GM21390 (cell line): ENCODE results near the gene FAM107B.

Source experiments
- ATAC-seq: cut with Tn5 transposase; IDR thresholded peaks from one replicate; pipeline ENCODE4 v1.9.1; 2021; ENCODE audit not compliant: unreplicated experiment

Gene FAM107B

DNA sequence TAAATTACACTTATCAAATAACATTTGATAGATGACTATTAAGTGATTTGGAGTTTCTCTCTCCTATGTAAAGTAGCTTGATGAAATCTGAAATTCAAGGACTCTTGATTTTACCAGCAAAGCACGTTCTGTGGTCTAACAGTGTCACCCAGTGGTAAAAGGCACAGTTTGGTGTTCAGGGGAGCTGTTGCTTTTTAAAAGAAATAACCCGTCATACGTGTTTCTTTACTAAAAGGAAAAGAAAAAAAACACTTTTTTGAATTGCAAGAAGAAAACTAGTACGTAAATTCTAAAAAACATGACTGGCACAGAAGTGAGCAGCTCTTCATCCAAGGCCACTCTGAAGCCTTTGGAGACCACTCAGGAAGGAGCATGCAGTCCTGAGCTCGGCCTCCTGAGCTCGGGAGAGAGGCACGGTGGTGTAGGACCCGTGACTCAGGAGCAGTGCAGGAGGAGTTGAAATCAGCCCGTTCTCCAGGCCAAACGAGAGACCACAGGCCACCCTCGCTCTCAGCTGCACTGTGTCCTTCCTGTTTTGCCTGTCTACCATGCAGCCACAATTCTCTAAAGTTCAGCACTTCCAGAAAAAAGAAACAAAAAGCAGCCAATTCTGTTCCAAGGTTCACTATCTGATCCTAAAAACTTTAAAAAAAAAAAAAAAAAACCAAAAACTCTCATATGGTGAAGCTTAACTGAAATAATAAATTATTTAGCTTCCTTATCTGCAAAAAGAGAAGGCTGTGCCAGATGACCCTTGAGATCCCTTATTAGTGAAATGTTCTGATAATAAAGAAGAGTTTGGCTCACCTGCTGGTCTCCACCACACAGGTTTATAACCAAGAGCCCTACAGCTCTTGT is 231.4 kb downstream of the FAM107B start:
- no peak for ATAC-seq

DNA sequence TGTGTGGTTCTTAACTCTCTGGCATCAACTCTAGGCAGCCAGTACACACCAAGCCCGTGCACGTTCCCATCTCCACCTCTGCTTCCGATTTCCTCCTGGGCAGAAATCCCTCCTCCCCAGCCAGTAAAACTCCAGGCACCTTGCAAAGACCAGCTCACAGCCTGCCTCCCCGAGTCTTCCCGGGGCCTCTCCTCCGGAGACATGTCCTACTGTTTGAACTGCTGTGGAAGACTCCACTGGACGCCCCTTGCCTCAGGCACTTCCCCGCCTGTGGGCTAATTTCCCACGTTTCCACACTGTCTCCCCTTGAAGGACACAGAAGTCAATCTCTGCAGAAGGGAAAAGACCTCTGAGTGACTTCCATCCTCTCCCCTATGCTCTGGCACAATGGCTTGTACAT is 233.3 kb downstream of the FAM107B start:
- no peak for ATAC-seq

DNA sequence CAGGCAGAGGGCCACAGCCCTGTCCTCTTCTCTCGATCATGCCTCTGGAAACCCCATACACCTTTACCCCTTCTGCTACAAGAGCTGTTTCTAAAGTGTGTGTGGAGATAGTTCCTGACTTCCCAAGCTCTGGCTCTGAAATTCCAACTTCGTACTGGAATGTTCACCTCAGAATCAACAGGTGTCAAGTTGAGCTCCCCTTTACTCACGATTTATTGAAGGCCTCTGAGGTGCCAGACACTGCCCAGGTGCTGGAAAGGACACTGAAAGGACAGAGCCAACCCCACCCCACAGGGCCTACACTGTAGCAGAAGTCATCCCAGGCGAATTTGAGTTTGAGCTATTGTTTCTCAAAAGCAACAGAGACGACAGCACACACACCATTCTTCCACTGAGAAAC is 234.1 kb downstream of the FAM107B start:
- ATAC-seq = no peak

DNA sequence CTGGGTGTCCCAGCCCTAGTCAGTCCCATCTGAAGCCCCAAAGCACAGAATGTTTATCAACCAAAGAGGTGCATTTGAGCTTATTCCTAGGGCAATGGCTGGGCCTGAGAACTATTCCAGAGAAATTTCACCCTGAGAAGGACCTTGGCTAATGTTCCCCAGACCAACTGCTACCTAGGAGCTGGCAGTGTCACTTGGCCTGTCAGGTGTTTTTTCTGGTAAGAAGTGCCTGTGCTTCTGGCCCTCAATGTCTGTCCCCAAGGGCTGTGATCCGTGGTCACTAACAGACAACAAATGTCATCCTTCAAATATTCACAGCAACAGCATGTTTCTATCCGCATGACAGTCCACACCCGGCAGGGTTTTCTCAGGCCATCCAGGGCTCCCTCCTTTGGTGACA is 234.6 kb downstream of the FAM107B start:
- ATAC-seq = no peak

DNA sequence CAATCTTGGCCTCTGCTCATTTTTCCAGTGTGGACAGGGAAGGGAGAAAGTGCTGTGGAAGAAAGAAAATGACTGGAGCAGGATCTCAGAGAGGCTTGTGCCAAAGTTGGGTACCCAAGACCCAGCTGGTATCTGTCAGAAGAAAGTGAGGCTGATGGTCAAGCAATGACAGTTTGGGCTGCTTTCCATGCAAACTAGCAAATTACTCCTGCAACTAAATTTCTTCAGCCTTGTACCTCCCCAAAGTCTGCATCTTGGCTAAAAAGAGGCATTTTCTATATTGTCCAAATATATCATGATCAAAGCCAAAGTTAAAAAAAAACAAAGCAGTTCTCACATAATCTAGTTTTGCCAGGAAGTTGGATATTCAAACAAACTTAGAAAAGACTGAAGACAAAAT is 235.5 kb downstream of the FAM107B start:
- ATAC-seq = no peak

DNA sequence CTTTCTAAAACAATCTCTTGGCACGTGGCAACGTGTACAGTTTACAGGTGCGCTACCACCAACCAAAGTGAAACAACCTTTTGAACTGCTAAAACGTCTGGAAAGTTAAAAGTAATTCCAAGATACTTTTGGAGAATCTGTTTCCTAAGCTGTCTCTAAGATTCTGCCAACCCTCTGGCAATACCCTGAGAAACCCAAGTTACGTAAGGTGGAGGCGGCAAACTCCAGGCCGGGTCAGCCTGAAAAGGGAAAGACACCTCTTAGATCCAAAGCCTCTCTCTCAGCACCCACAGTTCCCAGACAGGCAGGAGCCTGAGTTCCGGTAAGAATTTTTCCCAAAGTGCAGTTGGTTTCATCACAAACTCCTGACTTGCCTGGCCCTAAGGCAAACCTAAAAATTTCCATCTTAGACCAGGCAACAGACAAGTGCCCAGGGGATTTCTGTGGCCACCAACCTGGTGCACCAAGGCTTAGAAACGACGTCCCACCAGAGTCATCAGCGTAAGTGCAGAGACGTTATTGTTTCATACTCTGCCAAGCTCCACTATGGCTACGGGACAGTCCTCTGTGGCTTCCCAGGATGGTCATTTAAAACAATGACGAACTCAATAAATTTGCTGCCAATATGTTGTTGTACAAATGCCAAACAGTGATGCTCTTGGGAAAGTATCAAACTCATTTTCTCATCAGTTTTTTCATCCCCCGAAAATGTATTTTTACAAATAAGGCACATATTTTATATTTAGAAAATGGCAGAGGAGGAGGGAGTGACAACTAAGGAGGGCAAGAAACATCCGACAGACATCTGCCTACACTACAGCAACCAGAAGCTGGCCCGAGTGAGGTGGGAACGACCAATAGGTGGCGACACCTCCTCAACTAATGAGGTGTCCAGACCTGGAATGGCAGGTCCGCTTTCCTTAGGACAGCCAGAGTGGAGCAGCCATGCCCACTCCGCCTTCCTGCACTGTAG is 238.2 kb downstream of the FAM107B start:
- no peak for ATAC-seq

DNA sequence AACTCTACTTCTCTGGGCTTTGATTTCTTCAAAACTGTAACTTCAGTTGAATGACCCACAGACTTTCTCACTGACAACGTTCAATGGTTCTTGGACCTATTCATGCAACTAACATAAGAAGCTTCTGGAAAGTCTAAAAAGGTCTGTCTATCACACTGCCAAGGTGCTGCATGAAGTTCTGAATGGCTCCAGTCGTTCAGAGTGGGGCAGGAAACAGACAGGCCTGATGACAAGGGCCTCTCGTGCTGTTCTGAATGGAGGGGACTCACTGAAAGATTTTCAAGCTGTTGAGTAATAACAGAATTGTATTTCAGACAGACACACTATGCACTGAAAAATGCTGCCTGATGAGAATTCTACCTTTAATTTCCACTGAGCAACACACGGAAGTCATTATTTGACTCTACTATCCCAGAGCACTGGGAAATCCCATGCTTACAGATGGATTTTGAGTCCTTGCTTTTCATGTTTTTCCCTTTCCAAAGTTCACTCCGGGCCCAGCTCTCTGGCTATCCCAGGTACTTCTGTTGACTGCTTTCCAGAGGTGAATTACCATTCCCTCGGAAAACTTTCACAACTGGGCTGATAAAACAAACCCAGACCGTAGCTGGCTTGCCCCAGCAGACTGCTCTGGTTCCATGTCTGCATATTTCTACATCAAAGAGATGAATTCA is 239.1 kb downstream of the FAM107B start:
- no peak for ATAC-seq

DNA sequence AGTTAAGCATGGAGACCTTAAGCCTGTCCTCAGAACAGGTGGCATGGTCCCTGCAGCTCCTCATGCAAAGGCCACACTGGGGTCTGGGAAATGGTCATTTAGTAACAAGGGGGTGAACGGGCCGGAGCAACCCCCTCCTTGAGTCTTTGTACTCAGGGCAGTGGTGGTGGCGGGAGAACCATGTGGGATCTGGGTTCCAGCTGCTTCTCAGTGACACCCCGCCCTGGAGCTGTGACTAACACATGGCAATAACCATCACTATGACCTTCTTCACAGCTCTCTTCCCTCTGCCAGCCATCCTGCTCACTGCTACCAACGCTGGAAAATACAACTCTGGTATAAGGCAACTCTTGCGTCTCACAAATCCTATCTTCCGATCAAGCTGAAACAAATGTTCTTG is 240.5 kb downstream of the FAM107B start:
- no peak for ATAC-seq

DNA sequence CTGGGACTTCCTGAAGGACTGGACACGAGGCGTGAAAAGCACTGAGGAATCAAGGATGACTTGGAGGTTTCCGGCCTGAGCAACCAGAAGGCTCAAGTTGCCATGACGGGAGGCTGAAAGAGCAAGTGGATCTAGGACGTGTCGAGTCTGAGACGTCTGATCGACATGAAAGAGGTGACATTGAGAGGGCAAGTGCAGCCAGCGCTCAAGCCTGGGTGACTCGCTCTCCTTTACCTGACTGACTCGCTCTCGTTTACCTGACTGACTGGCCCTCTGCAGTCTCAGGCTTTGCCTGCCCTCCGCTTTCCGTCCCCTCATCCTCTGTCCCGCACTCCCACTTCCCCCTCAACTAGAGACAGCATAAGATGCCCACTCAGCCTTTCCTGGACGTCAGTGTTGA is 241.4 kb downstream of the FAM107B start:
- ATAC-seq = no peak

DNA sequence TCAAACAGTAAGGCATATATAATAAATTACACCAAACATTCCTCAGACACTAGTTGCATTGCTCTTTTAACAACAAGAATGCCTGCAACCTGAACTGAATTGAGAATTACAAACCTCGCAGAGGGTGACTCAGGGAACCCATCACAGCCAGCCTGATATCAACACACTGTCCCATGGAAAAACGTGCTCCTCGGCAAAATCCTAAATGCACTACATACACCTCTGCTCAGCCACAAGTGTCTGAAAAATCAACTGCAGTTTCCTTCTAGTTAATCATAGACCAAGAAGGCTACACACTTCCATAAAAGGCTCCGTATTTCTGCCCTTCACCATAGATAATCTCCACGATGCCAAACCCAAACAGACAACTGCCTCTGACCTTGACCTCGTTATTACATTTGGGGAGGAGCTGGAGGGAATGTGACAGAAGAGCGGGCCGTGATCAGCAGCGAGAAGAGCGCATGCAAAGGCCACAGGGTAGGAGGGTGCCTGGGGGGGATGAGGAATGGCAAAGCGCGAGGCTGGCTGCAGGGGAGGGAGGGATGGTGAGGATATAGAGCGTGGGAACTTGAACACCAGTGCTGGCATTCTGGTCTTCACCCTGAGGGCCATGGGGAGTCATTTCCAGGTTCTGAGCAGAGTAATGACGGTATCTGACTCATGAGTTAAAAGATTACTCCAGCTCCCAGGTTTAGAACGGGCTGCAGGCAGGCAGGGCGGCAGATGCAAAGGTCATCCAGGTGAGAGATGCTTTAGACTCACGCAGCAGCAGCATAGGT is 242.0 kb downstream of the FAM107B start:
- ATAC-seq = no peak

DNA sequence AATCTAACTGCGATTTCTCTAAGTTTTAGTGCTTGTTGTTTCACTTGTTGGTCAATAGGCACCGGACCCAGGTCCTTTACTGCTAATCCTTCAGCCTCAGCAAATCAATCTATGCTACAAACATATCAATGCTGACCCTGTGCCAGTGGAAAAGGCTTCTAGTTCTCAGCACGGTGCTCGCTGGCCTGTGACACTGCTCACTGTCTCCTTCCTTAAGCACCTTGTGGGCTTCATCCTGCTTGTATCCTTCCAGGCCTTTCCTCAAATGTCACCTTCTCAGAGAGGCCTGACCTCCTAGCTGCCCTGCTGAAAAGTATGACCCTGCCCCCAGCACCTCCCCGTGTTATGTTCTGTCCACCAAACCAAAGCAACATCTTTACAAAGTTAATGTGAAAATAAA is 242.7 kb downstream of the FAM107B start:
- ATAC-seq = no peak

DNA sequence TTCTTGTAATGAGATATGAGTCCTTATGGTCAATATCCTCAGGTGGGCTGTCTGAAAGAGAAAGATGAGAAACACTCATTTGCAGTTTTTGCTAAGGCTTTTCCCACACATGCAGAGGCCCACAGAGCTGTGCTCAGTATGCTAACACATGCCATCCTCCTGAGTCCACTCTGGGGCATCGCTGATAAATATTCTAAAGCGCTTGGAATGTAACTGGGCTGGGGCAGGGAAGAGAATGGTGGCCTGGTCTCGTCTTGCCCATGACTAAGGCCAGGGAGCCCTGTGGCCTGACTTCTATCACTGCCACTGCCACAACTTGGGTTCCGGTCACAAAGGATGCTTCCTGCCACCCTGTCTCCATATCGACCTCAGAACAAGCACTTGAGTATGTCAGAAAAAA is 244.2 kb downstream of the FAM107B start:
- no peak for ATAC-seq

DNA sequence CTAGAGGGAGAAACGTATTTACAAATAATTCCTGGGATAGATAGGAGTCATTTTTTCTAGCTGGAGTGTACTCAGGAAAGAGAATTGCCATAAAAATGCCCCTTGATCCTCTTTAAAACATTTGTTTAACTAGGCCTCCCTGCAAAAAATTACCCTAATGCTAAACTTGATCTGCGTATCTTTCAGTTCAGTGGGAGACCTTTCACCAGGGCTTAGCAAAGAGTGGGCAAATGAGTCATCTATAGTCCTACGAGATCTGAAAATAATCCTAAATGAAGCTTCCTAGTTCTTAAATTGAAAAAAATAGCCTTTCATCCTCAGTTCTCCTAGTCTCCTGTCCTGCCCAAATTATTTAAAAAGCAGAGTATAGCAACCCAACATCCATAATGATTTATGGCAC is 245.3 kb downstream of the FAM107B start:
- no peak for ATAC-seq

DNA sequence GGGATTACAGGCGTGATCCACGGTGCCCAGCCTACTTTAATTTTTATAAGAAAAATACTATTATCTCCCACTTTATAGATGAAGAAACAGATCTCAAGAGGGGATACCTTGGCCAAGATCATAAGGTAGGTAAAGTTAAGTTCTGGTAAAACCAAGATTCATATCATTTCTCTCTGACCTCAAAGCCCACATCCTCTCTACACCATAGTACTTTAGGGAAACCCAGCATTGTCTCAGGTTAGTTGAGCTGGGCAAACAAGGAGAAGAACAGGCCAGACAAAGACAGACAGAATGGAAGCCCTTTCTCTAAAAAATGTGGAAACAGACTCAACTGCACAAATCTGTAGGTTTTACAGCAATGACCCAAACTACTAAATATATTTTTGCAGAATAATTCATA is 246.2 kb downstream of the FAM107B start:
- ATAC-seq = no peak

DNA sequence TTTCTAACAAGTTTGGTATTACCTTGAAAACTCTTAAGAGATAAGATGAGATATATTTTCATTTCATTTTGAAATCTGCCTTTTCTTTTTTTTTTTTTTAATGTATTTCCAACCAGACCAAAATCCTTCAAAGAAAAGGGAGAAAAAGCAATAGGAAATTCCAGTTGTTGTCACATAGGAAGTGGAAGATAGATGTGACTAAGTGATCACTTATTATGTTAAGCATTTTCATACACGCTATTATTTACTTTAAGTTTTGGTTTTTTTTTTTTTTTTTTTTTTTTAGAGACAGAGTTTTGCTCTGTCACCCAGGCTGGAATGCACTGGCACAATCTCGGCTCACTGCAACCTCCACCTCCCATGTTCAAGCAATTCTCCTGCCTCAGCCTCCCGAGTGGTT is 246.8 kb downstream of the FAM107B start:
- no peak for ATAC-seq

DNA sequence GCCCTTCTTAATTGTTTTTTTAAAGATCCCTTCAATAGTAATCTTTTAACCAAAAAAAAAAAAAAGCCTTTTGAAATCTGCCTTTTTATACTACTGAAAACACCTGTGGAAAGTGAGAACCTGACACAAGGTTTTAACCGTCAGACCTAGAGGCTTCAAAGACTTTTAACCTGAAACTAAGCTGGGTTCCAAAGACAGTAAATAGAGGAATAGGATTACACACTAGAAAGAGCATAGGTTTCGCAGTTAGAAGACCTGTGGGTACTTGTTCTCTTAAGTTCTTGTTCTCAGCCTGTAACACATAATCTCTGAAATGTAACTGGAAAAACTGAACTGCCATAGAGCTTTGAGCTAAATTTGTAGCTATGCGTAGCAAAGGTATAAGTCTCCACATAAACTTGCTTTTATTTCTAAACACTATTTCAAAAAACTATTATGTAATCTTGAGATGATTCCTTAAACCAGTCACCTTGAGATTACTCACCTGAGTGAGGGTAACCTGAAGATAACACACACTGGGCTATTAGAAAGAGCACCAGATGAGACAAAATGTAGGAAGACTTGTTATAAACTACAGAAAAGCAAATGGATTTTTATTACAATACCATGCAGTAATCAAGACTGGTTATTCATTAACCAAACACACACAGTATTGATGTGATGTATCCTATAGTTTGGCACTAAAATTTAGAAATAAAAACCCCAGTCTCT is 247.4 kb downstream of the FAM107B start:
- no peak for ATAC-seq

DNA sequence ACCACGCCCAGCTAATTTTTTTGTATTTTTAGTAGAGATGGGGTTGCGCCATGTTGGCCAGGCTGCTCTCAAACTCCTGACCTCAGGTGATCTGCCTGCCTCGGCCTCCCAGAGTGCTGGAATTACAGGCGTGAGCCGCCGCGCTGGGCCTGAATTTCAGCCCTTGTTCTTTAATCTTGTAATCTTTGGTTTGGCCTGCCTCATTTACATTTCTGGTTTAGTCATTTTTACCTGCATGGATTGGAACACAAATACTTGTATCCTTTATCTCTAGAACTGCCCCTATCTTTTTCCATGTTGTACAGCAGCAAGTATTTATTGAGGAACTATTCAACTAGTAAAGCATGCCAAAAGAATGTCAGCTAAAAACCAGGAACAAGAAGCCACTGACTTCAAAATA is 248.4 kb downstream of the FAM107B start:
- ATAC-seq = no peak

DNA sequence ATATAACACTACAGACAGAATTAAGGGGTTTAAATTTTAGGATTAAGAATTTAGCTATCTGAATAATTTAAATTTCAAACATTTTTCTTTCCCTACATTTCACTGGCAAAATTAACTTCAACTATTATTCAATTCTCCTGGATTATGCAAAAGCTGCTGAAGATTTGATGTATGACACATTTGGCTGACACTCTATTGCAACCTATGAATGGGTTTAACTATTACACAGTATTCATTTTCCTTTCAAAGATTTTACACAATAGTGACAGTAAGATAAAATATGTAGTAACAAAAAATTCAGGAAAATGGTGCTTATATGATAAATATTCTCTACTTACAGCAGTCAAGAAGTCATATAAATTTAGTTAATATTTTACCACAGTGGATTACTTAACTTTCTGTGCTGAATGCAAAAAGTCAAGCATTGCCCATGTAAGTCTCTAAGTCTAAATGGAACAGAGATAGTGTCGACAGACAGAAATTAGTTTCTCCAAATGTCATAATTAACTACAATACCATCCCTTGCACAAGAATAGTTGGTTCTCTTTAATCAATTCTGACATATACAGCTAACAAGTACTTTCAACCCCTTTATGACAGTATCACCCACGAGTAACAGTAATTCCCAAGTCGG is 249.9 kb downstream of the FAM107B start:
- no peak for ATAC-seq

DNA sequence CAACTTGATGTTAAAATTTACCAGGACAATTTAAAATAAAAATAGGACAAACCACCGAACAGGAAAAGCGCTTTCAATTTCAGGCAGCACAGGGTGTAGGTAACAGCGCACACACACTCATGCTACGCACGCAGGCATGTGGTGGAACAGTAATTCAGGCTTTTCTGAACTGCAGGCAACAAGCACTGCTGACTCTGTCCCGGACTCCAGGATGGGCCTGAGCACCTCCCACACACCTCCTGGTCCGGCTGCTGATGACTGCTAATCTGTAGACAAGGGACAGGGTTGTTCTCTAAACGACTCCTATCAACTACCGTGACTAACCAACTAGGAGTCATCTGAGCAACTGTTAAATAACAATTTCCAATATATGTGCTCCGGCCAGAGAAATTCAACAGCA is 251.4 kb downstream of the FAM107B start:
- no peak for ATAC-seq

DNA sequence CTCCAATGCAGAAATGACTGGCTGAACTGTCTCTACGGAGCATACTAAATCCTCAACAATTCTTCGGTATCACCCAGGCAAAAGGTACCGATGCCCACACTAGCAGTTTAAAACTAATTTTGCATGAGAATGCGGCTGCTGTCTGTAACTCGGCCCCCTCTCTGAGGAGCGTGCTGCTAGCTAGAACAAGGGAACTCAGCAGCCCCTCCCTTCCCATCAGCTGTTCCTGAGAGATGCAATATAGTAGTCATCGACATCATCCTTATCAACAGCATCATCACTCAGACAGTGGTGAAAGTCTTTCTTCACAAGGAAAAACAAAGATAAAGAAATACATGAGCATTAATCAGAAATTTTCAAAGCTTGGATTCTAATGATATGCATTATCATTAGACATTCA is 254.9 kb downstream of the FAM107B start:
- no peak for ATAC-seq
